Heart right ventricle (tissue), 16 donors: ENCODE measurements around the gene GNPTAB. TPM values are rescaled to one million over a fixed set of nuclear protein-coding genes. Genes with fewer than 3 reads are reported as not detected.

Source experiments
- ATAC-seq, 8 donors: fragments of 200-7000 bp; cut with Tn5 transposase; one replicate each; pipeline ENCODE4 v1.9.1; 2020; ENCODE audit warnings: mild to moderate bottlenecking in 8 of 8, moderate library complexity in 8 of 8, moderate number of reproducible peaks in 1 of 8
- DNase-seq, 2 donors: peaks; one replicate each; pipeline ENCODE4 v3.0.0-alpha.2; 2020
- H3K27ac ChIP-seq, 10 donors: fragments of 200-600 bp; sonication (generic) in 2 of 10; one replicate each; pipeline versions ENCODE4 v1.5.0 to v1.8.0; 2020 to 2022; ENCODE audit warnings: mild to moderate bottlenecking in 3 of 10
- H3K27me3 ChIP-seq, 7 donors: fragments of 200-600 bp; one replicate each; pipeline ENCODE4 v1.8.0; 2021 to 2022; ENCODE audit warnings: mild to moderate bottlenecking in 2 of 7
- H3K36me3 ChIP-seq, 9 donors: fragments of 200-600 bp; sonication (generic) in 1 of 9; one replicate each; pipeline versions ENCODE4 v1.5.0 to v1.8.0; 2020 to 2022; ENCODE audit warnings: mild to moderate bottlenecking in 2 of 9
- H3K4me1 ChIP-seq, 9 donors: fragments of 200-600 bp; sonication (generic) in 1 of 9; one replicate each; pipeline versions ENCODE4 v1.5.0 to v1.8.0; 2020 to 2022; ENCODE audit warnings: mild to moderate bottlenecking in 4 of 9
- H3K4me3 ChIP-seq, 10 donors: fragments of 200-600 bp; sonication (generic) in 2 of 10; one replicate each; pipeline versions ENCODE4 v1.5.0 to v1.8.0; 2020 to 2022; ENCODE audit warnings: mild to moderate bottlenecking in 7 of 10, moderate library complexity in 2 of 10
- H3K9me3 ChIP-seq, 11 donors: fragments of 200-600 bp in 10 of 11; sonication (generic) in 2 of 11; one replicate each; pipeline versions ENCODE4 v1.5.0 to v1.8.0; 2013 to 2022; ENCODE audit warnings: mild to moderate bottlenecking in 2 of 11, control low read depth in 1 of 11, moderate library complexity in 1 of 11
- WGBS, 2 donors: extraction: QIAGEN DNeasy Blood & Tissue Kit; methylation state at CpG; one replicate each; pipeline ENCODE4 v1.1.7; 2013; ENCODE audit warnings: inconsistent platforms in 1 of 2; 5-methylcytosine and 5-hydroxymethylcytosine counted together
- intact Hi-C, 10 donors: fragments of 100-400 bp; cut with DNase I; formaldehyde crosslinking; loops; one replicate each; pipeline versions ENCODE4 v1.11.1 to v1.14.2; 2022
- polyA plus RNA-seq, 2 donors: library from polyadenylated mRNA; stranded (reverse); fragments of 200-250 nt; gene quantifications; one replicate each; pipeline ENCODE4 v1.2.3, GENCODE V29; 2013
- total RNA-seq, 10 donors: library from RNA; stranded (reverse); fragmentation: NEBNext Ultra II Directional in 3 of 10; extraction: Animal tissue kit (Norgen Biotek cat#: 25700) in 3 of 10; gene quantifications; one replicate each; pipeline versions ENCODE4 v1.2.1 to v1.2.4, GENCODE V29; 2021 to 2023
- TF ChIP-seq, protein P1 (sequence below), 9 donors: fragments of 200-600 bp; sonication (generic) in 2 of 9; IDR thresholded peaks; one replicate each; pipeline versions ENCODE4 v1.5.0 to v1.8.0; 2021 to 2022; ENCODE audit warnings: antibody characterized with exemption in 9 of 9, mild to moderate bottlenecking in 5 of 9, moderate library complexity in 1 of 9
- donor health status: Arrhythmogenic right ventricular cardiomyopathy.
- donor health status: ischemic (EF 13 %, LVEDD 7.1; RV severe dilation, severe dysfunction).
- donor health status: healthy with polysubstance abuse.
- donor health status: DM: no; HTN: yes; CAD: no.
- donor health status: DM: no; HTN: no; CAD: no.
- donor health status: ischemic (EF 25% LVEDD 6.9; RV normal size, moderate dysfunction).
- donor health status: ischemic (EF 25% LVEDD 5.7; RV mildly dilated, moderate dysfunction).
- donor health status: healthy.
- donor health status: DM: yes; HTN: yes; CAD: no.
- donor health status: Ischemic cardiomyopathy.
- donor health status: ischemic (EF 35%, LVEDD 5.7; RV mildly dilated, moderate dysfunction).
- donor health status: nonischemic (EF 11% LVEDD 7.7; RV severe dilation, severe dysfunction).
- donor health status: DM: yes; HTN: yes; CAD: no.
- donor health status: PGD.
- donor health status: ischemic (EF 29% LVEDD 5.4; RV normal size, mild dysfunction).
- donor health status: nonischemic (EF 23%, LVEDD 6.1; RV moderate dilation, normal function).

Gene GNPTAB
- total and polyA plus RNA-seq, 12 donors: 10.5 to 60.6 (median 47.6) TPM

GRCh38 chr12:101802486-101802885 lies 28.3 kb downstream of the GNPTAB start:
- H3K36me3 ChIP-seq: no peaks in the 10 kb centered on the region
- TF ChIP-seq, protein P1, sequence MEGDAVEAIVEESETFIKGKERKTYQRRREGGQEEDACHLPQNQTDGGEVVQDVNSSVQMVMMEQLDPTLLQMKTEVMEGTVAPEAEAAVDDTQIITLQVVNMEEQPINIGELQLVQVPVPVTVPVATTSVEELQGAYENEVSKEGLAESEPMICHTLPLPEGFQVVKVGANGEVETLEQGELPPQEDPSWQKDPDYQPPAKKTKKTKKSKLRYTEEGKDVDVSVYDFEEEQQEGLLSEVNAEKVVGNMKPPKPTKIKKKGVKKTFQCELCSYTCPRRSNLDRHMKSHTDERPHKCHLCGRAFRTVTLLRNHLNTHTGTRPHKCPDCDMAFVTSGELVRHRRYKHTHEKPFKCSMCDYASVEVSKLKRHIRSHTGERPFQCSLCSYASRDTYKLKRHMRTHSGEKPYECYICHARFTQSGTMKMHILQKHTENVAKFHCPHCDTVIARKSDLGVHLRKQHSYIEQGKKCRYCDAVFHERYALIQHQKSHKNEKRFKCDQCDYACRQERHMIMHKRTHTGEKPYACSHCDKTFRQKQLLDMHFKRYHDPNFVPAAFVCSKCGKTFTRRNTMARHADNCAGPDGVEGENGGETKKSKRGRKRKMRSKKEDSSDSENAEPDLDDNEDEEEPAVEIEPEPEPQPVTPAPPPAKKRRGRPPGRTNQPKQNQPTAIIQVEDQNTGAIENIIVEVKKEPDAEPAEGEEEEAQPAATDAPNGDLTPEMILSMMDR (IDR thresholded peaks at IDR 0.05): no peak
- H3K27me3 ChIP-seq: no peaks in the 10 kb centered on the region
- ATAC-seq: no peak
- no peaks in the 10 kb centered on the region for H3K9me3 ChIP-seq
- H3K4me3 ChIP-seq: no peak overlapping the region
- peaks cover 0 to 19% (median 5%) of the 10 kb centered on the region in 9 donors for H3K4me1 ChIP-seq
- no peak for DNase-seq
- H3K27ac ChIP-seq: no peak overlapping the region
- 88 to 94% methylated on average over 2 of the region's 2 CpGs for WGBS, 2 donors
- intact Hi-C loops: no loop called here

- ATAC-seq: no peak
- H3K4me3 ChIP-seq: no peak overlapping the region
These were observed 31.0 kb downstream of the GNPTAB start for GRCh38 chr12:101799774-101800173.

DNA sequence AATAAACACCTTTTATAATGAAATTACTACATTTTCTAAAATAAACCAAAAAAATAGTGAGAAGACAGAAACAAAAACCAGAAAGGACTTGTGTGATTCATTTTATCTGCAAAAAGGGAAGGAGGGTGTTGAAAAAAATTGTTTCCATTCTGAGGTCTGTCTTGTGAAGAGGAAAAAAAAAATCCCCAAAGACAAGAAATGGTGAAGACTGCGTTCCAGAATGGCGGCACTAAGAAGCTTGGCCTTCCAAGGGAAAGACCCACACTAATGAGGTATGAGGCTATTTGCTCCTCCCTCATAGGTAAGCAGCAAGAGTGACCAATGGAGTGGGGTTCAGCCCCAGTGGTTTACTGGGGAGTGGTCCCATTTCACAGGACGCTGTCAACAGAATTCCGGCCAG lies 35.0 kb downstream of the GNPTAB start:
- ATAC-seq: no peak

More at GRCh38 chr12:101799774-101800173, 31.0 kb downstream of the GNPTAB start:
- Histone ChIP-seq H3K9me3 (no peaks in the 10 kb centered on the region), H3K27me3 (no peaks in the 10 kb centered on the region), H3K4me1 (peaks cover 0 to 13% (median 5%) of the 10 kb centered on the region in 9 donors), H3K27ac (no peak overlapping the region), H3K36me3 (peaks cover 0 to 16% (median 0%) of the 10 kb centered on the region in 9 donors)
- TF ChIP-seq, protein P1 (IDR thresholded peaks at IDR 0.05): no peak
- 78 to 87% methylated on average over 3 of the region's 3 CpGs for WGBS, 2 donors
- no peak for DNase-seq
- intact Hi-C loops: no loop called here

GRCh38 chr12:101795013-101795412 lies 35.7 kb downstream of the GNPTAB start:
- Histone ChIP-seq H3K27me3 (no peaks in the 10 kb centered on the region), H3K9me3 (no peaks in the 10 kb centered on the region), H3K27ac (no peak overlapping the region), H3K4me3 (no peak overlapping the region), H3K4me1 (peaks cover 0 to 32% (median 6%) of the 10 kb centered on the region in 9 donors), H3K36me3 (peaks cover 0 to 32% (median 0%) of the 10 kb centered on the region in 9 donors)
- ATAC-seq (no peak), DNase-seq (no peak)
- intact Hi-C loops: no loop called here
- WGBS, 2 donors: 87 to 94% methylated on average over 1 of the region's 1 CpG
- TF ChIP-seq, protein P1 (IDR thresholded peaks at IDR 0.05): no peak

More for the DNA sequence above, 35.0 kb downstream of the GNPTAB start:
- no peak overlapping the region for H3K4me3 ChIP-seq
- intact Hi-C loops: no loop called here
- peaks cover 0 to 32% (median 6%) of the 10 kb centered on the region in 9 donors for H3K4me1 ChIP-seq
- H3K27ac ChIP-seq: peak overlapping the region in 1 of 10 donors; percentile 27
- WGBS, 2 donors: 94 to 98% methylated on average over 4 of the region's 4 CpGs
- H3K9me3 ChIP-seq: no peaks in the 10 kb centered on the region
- no peaks in the 10 kb centered on the region for H3K27me3 ChIP-seq
- peaks cover 0 to 30% (median 0%) of the 10 kb centered on the region in 9 donors for H3K36me3 ChIP-seq
- no peak for DNase-seq
- TF ChIP-seq, protein P1 (IDR thresholded peaks at IDR 0.05): no peak
